Mucosa of stomach (tissue), 1 donor: ENCODE results near the gene IGF2BP1.

Source experiments
- H3K27me3 ChIP-seq: one replicate; pipeline ENCODE4 v1.7.0; 2013; ENCODE audit warnings: mild to moderate bottlenecking, low read length; ENCODE audit not compliant: control insufficient read depth, insufficient read depth
- H3K36me3 ChIP-seq: one replicate; pipeline ENCODE4 v1.7.0; 2013; ENCODE audit warnings: low read length; ENCODE audit not compliant: control insufficient read depth, insufficient read depth
- H3K4me1 ChIP-seq: one replicate; pipeline ENCODE4 v1.7.0; 2013; ENCODE audit warnings: mild to moderate bottlenecking, low read length; ENCODE audit not compliant: control insufficient read depth, insufficient read depth
- H3K4me3 ChIP-seq: one replicate; pipeline ENCODE4 v1.7.0; 2013; ENCODE audit warnings: low read length
- H3K9ac ChIP-seq: one replicate; pipeline ENCODE4 v1.7.0; 2013; ENCODE audit warnings: mild to moderate bottlenecking, low read length, moderate library complexity
- H3K9me3 ChIP-seq: one replicate; pipeline ENCODE4 v1.7.0; 2013; ENCODE audit warnings: mild to moderate bottlenecking, low read length, moderate library complexity; ENCODE audit not compliant: control insufficient read depth
- donor health status: Pancreatic carcinoma.

Gene IGF2BP1

DNA sequence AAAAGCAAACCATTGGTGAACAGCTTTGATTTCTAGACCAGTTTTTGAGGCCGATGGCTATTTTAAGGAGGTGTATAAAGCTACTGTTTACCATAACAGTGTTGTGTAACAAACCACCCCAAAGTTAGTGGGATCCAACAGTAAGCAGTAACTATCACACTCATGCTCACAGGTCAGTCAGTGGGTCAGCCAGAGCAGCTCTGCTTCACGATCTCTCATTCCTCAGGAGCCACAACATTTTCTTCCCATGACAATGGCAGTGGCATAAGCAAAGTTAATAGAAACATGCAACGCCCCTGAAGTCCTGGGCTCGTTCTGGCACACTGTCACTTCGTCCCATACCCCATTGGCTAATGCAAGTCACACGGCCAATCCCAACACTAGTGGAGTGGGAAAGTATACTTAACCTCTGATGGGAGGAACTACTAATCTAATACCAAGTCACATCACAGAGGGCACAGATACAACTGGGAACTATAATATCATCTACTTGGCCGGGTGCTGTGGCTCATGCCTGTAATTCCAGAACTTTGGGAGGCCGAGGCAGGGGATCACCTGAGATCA, 107.4 kb downstream of the IGF2BP1 start:
- Histone ChIP-seq H3K36me3 (no peaks in the 10 kb centered on the region), H3K4me1 (peaks cover 12% of the 10 kb centered on the region), H3K27me3 (peaks cover 38% of the 10 kb centered on the region), H3K9me3 (no peaks in the 10 kb centered on the region), H3K4me3 (no peak overlapping the region), H3K9ac (no peak overlapping the region)
